Vagina (tissue), 2 donors: ENCODE results near the gene P4HA1.
"Not testable (repeated sequence)": the region's sequence is repeated elsewhere in the genome, so short reads cannot be mapped to it uniquely, and the experiment has no call there.

Experiments
- POLR2A ChIP-seq, 2 donors: fragments of 450-650 bp; IDR thresholded peaks; one replicate each; pipeline ENCODE4 v1.6.1; 2017; ENCODE audit warnings: antibody characterized with exemption in 2 of 2, mild to moderate bottlenecking in 2 of 2, moderate library complexity in 2 of 2
- POLR2AphosphoS5 ChIP-seq, 2 donors: sonication (generic); formaldehyde crosslinking; IDR thresholded peaks; one replicate each; pipeline ENCODE4 v1.9.0; 2017; ENCODE audit warnings: antibody characterized with exemption in 2 of 2, mild to moderate bottlenecking in 2 of 2, low read depth in 1 of 2; ENCODE audit not compliant: insufficient read depth in 1 of 2
- TF ChIP-seq, protein P1 (sequence below), 3 experiments: fragments of 450-650 bp in 2 of 3; fragments of 200-600 bp in 1 of 3; sonication (generic) in 1 of 3; IDR thresholded peaks; one replicate each; pipeline ENCODE4 v1.5.1; 2017 to 2019; ENCODE audit warnings: antibody characterized with exemption in 3 of 3, mild to moderate bottlenecking in 2 of 3, moderate library complexity in 2 of 3

DNA sequence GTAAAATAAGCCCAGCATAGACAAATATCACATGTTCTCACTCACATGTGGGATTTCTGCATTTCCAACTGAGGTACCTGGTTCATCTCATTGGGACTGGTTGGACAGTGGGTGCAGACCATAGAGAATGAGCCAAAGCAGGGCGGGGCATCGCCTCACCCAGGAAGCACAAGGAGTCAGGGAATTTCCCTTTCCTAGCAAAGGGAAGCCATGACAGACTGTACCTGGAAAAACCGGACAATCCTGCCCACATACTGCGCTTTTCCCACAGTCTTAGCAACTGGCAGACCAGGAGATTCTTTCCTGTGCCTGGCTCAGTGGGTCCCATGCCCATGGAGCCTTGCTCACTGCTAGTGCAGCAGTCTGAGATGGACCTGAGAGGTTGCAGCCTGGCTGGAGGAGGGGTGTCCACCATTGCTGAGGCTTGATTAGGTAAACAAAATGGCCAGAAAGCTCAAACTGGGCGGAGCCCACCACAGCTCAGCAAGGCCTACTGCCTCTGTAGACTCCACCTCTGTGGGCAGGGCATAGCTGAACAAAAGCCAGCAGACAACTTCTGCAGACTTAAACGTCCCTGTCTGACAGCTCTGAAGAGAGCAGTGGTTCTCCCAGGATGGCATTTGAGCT lies 75.0 kb downstream of the P4HA1 start:
- TF ChIP-seq, protein P1, sequence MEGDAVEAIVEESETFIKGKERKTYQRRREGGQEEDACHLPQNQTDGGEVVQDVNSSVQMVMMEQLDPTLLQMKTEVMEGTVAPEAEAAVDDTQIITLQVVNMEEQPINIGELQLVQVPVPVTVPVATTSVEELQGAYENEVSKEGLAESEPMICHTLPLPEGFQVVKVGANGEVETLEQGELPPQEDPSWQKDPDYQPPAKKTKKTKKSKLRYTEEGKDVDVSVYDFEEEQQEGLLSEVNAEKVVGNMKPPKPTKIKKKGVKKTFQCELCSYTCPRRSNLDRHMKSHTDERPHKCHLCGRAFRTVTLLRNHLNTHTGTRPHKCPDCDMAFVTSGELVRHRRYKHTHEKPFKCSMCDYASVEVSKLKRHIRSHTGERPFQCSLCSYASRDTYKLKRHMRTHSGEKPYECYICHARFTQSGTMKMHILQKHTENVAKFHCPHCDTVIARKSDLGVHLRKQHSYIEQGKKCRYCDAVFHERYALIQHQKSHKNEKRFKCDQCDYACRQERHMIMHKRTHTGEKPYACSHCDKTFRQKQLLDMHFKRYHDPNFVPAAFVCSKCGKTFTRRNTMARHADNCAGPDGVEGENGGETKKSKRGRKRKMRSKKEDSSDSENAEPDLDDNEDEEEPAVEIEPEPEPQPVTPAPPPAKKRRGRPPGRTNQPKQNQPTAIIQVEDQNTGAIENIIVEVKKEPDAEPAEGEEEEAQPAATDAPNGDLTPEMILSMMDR (IDR thresholded peaks at IDR 0.05): not testable (repeated sequence)
- TF ChIP-seq POLR2A (IDR thresholded peaks at IDR 0.05); POLR2AphosphoS5 (IDR thresholded peaks at IDR 0.05; ENCODE audit: insufficient read depth in 1 of 2, low read depth in 1 of 2): not testable (repeated sequence)
